ENCODE measurements around the gene SLC5A9. TPM values are rescaled to one million over a fixed set of nuclear protein-coding genes. Genes with fewer than 3 reads are reported as not detected.
"Not testable (repeated sequence)": the region's sequence is repeated elsewhere in the genome, so short reads cannot be mapped to it uniquely, and the experiment has no call there.

SLC5A9 gene
- total RNA-seq, 1 experiment from 2014 or later = 1.2 TPM

GRCh38 chr1:48277437-48277836, 54.9 kb downstream of the SLC5A9 start:
- DNase-seq (ENCODE audit: low read depth); in situ Hi-C loops (cut with HindIII; ENCODE audit: low pct_unique_long_range_greater_than_20kb, low sequenced_read_pairs): not testable (repeated sequence)

- DNase-seq (ENCODE audit: low read depth); in situ Hi-C loops (cut with HindIII; ENCODE audit: low pct_unique_long_range_greater_than_20kb, low sequenced_read_pairs): not testable (repeated sequence)
Measured at GRCh38 chr1:48282329-48282728, 59.8 kb downstream of the SLC5A9 start.

DNA sequence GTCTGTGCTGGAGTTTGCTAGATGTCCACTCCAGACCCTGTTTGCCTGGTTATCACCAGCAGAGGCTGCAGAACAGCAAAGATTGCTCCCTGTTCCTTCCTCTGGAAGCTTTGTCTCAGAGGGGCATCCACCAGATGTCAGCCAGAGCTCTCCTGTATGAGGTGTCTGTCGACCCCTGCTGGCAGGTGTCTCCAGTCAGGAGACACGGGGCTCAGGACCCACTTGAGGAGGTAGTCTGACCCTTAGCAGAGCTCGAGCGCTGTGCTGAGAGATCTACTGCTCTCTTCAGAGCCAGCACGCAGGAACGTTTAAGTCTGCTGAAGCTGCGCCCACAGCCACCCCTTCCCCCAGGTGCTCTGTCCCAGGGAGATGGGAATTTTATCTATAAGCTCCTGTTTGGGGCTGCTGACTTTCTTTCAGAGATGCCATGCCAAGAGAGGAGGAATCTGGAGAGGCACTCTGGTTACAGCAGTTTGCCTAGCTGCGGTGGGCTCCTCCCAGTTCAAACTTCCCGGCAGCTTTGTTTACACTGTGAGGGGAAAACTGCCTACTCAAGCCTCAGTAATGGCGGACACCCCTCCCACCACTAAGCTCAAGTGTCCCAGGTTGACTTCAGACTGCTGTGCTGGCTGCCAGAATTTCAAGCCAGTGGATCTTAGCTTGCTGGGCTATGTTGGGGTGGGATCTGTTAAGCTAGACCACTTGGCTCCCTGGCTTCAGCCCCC, 62.3 kb downstream of the SLC5A9 start:
- DNase-seq (ENCODE audit: low read depth); in situ Hi-C loops (cut with HindIII; ENCODE audit: low pct_unique_long_range_greater_than_20kb, low sequenced_read_pairs): not testable (repeated sequence)

DNA sequence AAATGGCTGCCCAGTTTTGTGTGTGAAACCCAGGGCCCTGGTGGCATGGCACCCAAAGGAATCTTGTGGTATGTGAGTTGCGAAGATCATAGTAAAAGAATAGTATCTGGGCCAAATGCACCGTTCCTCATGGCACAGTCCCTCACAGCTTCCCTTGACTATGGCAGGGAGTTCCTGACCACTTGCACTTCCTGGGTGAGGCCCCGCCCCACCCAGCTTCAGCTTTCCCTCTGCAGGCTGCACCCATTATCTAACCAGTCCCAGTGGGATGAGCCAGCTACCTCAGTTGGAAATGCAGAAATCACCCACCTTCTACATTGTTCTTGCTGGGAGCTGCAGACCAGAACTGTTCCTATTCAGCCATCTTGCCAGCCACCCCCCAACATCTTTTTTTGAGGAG, 63.0 kb downstream of the SLC5A9 start:
- no peak for DNase-seq (ENCODE audit: low read depth)
- in situ Hi-C loops (cut with HindIII; ENCODE audit: low pct_unique_long_range_greater_than_20kb, low sequenced_read_pairs) = no loop called here

GRCh38 chr1:48291421-48291820, 68.9 kb downstream of the SLC5A9 start:
- no peak for DNase-seq (ENCODE audit: low read depth)
- in situ Hi-C loops (cut with HindIII; ENCODE audit: low pct_unique_long_range_greater_than_20kb, low sequenced_read_pairs) = no loop called here

DNA sequence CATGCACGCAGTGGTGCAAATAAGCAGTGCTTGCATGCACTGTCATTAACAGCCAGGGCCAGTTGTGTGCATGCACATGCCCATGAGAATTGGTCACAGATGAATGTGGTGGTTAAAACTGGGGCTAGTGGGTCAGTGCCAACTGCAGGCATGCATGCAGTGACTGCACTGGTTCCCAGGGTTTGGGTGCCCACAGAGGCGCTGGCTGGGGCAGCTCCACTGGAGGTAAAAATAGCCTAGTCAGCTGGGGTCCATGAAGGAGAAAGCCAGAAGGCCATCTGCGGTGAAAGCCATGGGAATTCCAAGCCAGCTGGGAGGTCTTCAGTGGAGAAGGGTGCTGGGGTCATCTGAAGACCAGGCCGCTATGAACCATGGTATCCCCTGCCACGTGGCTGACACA, 70.2 kb downstream of the SLC5A9 start:
- no peak for DNase-seq (ENCODE audit: low read depth)
- in situ Hi-C loops (cut with HindIII; ENCODE audit: low pct_unique_long_range_greater_than_20kb, low sequenced_read_pairs) = no loop called here

- in situ Hi-C loops (cut with HindIII; ENCODE audit: low pct_unique_long_range_greater_than_20kb, low sequenced_read_pairs) = not testable (repeated sequence)
Measured at GRCh38 chr1:48294094-48294493, 71.6 kb downstream of the SLC5A9 start.

DNA sequence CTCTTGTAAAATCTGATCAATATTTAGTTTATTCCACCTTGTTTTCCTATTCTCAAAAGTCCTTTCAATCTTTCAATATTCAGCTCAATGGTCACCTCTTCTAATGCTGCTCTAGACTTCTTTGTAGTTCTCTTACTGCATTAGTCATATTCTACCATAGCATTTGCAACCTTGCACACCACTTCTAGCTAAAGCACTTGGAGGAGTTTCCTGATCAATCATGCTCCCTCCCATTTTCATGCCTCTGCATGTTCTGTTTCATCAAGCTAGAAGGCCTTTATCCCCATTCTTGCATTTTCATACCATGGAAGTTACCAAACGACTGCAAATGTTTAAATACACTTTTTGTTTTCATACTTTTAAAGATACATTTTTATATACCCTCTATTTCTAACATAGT, 72.1 kb downstream of the SLC5A9 start:
- DNase-seq (ENCODE audit: low read depth) = no peak
- in situ Hi-C loops (cut with HindIII; ENCODE audit: low pct_unique_long_range_greater_than_20kb, low sequenced_read_pairs) = no loop called here

More at GRCh38 chr1:48294094-48294493, 71.6 kb downstream of the SLC5A9 start:
- not testable (repeated sequence) for DNase-seq (ENCODE audit: low read depth)

Other genes starting within 250 kb of the SLC5A9 start
- gene TRABD2B, start 225.3 kb upstream of the SLC5A9 start, total RNA-seq (2014; rRNA removed; shearing (Covaris generic); ENCODE audit: low replicate concordance) = 0.57 and 0.96 TPM in 2 replicates
- 1.9 and 2.9 TPM in 2 replicates for gene SPATA6, start 249.5 kb downstream of the SLC5A9 start, total RNA-seq (2014; rRNA removed; shearing (Covaris generic); ENCODE audit: low replicate concordance)